GM18508 (cell line): ENCODE results near the gene ZP1.

Source experiments
- ATAC-seq: cut with Tn5 transposase; IDR thresholded peaks from one replicate; pipeline ENCODE4 v1.9.1; 2021; ENCODE audit warnings: moderate number of reproducible peaks; ENCODE audit not compliant: insufficient read depth, unreplicated experiment

Gene ZP1

DNA sequence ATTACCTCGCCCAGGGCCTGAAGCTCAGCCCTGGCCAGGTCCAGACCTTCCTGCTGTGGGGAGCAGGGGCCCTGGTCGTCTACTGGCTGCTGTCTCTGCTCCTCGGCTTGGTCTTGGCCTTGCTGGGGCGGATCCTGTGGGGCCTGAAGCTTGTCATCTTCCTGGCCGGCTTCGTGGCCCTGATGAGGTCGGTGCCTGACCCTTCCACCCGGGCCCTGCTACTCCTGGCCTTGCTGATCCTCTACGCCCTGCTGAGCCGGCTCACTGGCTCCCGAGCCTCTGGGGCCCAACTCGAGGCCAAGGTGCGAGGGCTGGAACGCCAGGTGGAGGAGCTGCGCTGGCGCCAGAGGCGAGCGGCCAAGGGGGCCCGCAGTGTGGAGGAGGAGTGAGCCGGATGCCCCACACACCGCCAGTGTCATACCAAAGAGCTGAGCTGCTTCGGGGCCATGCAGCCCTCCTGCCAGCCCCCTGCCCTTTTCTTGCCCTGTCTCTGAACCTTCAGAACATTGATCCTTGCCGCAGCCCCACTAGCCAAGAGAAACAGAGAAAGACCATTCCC lies 54.5 kb downstream of the ZP1 start:
- ATAC-seq = no peak

DNA sequence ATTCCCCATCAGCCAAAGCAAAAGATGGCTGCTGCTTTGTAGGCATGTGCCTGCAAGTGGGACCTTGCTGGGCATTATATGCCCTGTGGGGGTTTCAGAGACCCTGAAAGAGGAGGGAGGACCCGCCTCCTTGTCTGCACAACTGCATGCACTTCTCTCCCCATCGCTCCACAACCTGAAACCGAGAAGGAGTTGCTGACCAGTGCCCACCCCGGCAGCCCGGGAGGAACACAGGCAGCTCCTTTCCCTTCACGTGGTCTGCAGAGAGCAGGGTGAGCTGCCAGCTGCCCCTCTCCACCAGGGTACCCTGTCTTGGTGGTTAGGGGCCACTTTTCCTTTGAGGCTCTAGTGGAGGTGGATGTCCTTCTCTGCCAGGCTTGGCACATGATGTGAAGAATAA lies 55.6 kb downstream of the ZP1 start:
- no peak for ATAC-seq

DNA sequence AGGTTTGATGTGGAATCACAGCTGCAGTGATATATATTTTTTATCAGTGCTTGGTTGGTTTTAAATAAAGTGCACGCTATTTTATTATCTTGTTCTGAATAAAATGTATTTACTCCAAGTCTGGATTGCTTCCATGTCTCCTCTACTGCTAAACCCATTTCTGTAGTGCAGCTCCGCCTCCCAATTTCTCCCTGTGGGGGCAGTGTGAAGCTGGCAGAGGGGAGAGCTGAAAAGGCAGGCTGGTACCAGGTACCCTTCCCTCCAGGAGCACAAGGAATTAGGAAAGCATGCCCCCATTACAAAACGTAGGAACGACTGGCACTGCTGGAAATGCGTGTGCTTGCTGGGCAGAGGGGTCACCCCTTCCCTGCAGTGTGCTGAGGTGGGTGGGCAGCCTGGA lies 56.0 kb downstream of the ZP1 start:
- ATAC-seq = no peak

DNA sequence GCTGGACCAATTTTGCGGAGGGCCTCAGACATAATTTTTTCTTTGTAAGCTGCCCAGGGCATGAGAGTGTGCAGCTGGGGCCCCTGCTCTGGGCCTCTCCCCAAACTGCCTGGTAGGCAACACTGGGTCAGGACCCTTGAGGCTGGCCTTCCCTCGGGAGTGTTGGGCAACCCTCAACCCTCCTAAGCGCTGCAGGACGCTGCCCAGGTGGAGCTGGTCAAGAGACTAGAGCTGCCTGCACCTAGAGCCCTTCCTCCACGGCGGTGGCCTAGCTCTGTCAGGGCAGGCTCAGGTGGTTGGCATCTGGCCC lies 56.4 kb downstream of the ZP1 start:
- ATAC-seq = no peak

DNA sequence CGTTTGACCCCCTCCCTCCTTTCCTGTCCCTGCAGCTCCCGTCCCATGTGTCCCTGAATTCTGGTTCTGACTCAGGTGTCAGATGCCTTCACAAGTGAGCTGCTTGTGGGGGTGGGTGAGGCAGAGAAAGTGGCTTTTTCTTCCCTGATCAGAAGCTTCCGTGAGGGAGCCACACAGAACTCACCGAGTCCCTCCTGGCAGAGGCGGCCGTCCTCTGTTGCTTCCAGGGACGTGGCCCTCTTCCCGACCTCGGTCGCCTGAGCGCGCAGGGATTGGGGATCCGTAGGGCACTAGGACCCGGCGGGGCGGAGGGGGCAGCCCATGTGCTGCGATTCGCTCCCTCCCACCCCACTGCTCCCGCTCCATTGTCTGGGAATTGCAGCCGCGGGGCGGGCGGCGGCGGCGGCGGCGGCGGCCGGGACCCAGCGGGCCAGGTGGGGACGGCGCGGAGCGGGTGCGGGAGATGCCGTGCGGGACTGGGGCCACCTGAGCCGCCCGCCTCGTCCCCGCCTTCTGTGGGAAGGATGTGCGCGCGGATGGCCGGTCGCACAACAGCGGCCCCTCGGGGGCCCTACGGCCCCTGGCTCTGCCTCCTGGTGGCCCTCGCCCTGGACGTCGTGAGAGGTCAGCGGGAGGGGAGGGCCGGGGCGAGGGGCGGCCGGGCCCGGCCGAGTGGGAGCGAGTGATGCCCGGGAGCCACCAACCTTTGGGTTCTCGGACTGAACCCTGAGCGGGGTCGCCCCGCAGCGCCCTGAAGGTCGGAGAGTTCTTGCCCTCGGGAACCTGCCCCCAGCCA lies 57.0 kb downstream of the ZP1 start, which contains the start of gene TMEM132A:
TSS of gene TMEM132A (plus strand) at position 351 of the 796 bp plus-strand sequence. CDS start at position 525, 174 bp downstream.
- no peak for ATAC-seq
